ENCODE results near the gene EFHC1. TPM values are rescaled to one million over a fixed set of nuclear protein-coding genes. Genes with fewer than 3 reads are reported as not detected.

The EFHC1 gene
- total and polyA plus RNA-seq, 2 of the 13 experiments (the other 11 are each of a cell fraction or from before 2014, with no cell fraction given) = 23.4 to 29.5 TPM

- no peak for TF ChIP-seq NFAT5 (CRISPR knock-in tag; IDR thresholded peaks at IDR 0.05)
- no peak for TF ChIP-seq ZNF75D (CRISPR knock-in tag; IDR thresholded peaks at IDR 0.05; ENCODE audit: borderline replicate concordance)
- peak; percentile 98 for TF ChIP-seq TBX2 (CRISPR knock-in tag; IDR thresholded peaks at IDR 0.05; ENCODE audit: borderline replicate concordance)
- TF ChIP-seq CHCHD3 (CRISPR knock-in tag; IDR thresholded peaks at IDR 0.05) = no peak
- TF ChIP-seq, protein P1, sequence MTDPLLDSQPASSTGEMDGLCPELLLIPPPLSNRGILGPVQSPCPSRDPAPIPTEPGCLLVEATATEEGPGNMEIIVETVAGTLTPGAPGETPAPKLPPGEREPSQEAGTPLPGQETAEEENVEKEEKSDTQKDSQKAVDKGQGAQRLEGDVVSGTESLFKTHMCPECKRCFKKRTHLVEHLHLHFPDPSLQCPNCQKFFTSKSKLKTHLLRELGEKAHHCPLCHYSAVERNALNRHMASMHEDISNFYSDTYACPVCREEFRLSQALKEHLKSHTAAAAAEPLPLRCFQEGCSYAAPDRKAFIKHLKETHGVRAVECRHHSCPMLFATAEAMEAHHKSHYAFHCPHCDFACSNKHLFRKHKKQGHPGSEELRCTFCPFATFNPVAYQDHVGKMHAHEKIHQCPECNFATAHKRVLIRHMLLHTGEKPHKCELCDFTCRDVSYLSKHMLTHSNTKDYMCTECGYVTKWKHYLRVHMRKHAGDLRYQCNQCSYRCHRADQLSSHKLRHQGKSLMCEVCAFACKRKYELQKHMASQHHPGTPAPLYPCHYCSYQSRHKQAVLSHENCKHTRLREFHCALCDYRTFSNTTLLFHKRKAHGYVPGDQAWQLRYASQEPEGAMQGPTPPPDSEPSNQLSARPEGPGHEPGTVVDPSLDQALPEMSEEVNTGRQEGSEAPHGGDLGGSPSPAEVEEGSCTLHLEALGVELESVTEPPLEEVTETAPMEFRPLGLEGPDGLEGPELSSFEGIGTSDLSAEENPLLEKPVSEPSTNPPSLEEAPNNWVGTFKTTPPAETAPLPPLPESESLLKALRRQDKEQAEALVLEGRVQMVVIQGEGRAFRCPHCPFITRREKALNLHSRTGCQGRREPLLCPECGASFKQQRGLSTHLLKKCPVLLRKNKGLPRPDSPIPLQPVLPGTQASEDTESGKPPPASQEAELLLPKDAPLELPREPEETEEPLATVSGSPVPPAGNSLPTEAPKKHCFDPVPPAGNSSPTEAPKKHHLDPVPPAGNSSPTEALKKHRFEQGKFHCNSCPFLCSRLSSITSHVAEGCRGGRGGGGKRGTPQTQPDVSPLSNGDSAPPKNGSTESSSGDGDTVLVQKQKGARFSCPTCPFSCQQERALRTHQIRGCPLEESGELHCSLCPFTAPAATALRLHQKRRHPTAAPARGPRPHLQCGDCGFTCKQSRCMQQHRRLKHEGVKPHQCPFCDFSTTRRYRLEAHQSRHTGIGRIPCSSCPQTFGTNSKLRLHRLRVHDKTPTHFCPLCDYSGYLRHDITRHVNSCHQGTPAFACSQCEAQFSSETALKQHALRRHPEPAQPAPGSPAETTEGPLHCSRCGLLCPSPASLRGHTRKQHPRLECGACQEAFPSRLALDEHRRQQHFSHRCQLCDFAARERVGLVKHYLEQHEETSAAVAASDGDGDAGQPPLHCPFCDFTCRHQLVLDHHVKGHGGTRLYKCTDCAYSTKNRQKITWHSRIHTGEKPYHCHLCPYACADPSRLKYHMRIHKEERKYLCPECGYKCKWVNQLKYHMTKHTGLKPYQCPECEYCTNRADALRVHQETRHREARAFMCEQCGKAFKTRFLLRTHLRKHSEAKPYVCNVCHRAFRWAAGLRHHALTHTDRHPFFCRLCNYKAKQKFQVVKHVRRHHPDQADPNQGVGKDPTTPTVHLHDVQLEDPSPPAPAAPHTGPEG (CRISPR knock-in tag; IDR thresholded peaks at IDR 0.05) = no peak
- no peak for TF ChIP-seq SUZ12 (IDR thresholded peaks at IDR 0.05; ENCODE audit: low read depth, low read length)
- no peak for TF ChIP-seq ZNF101 (CRISPR knock-in tag; IDR thresholded peaks at IDR 0.05; ENCODE audit: borderline replicate concordance, low read depth)
- TF ChIP-seq, protein P2, sequence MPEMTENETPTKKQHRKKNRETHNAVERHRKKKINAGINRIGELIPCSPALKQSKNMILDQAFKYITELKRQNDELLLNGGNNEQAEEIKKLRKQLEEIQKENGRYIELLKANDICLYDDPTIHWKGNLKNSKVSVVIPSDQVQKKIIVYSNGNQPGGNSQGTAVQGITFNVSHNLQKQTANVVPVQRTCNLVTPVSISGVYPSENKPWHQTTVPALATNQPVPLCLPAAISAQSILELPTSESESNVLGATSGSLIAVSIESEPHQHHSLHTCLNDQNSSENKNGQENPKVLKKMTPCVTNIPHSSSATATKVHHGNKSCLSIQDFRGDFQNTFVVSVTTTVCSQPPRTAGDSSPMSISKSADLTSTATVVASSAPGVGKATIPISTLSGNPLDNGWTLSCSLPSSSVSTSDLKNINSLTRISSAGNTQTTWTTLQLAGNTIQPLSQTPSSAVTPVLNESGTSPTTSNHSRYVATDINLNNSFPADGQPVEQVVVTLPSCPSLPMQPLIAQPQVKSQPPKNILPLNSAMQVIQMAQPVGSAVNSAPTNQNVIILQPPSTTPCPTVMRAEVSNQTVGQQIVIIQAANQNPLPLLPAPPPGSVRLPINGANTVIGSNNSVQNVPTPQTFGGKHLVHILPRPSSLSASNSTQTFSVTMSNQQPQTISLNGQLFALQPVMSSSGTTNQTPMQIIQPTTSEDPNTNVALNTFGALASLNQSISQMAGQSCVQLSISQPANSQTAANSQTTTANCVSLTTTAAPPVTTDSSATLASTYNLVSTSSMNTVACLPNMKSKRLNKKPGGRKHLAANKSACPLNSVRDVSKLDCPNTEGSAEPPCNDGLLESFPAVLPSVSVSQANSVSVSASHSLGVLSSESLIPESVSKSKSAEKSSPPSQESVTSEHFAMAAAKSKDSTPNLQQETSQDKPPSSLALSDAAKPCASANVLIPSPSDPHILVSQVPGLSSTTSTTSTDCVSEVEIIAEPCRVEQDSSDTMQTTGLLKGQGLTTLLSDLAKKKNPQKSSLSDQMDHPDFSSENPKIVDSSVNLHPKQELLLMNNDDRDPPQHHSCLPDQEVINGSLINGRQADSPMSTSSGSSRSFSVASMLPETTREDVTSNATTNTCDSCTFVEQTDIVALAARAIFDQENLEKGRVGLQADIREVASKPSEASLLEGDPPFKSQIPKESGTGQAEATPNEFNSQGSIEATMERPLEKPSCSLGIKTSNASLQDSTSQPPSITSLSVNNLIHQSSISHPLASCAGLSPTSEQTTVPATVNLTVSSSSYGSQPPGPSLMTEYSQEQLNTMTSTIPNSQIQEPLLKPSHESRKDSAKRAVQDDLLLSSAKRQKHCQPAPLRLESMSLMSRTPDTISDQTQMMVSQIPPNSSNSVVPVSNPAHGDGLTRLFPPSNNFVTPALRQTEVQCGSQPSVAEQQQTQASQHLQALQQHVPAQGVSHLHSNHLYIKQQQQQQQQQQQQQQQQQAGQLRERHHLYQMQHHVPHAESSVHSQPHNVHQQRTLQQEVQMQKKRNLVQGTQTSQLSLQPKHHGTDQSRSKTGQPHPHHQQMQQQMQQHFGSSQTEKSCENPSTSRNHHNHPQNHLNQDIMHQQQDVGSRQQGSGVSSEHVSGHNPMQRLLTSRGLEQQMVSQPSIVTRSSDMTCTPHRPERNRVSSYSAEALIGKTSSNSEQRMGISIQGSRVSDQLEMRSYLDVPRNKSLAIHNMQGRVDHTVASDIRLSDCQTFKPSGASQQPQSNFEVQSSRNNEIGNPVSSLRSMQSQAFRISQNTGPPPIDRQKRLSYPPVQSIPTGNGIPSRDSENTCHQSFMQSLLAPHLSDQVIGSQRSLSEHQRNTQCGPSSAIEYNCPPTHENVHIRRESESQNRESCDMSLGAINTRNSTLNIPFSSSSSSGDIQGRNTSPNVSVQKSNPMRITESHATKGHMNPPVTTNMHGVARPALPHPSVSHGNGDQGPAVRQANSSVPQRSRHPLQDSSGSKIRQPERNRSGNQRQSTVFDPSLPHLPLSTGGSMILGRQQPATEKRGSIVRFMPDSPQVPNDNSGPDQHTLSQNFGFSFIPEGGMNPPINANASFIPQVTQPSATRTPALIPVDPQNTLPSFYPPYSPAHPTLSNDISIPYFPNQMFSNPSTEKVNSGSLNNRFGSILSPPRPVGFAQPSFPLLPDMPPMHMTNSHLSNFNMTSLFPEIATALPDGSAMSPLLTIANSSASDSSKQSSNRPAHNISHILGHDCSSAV (CRISPR knock-in tag; IDR thresholded peaks at IDR 0.05; ENCODE audit: borderline replicate concordance) = no peak
- no peak for TF ChIP-seq ZNF446 (CRISPR knock-in tag; IDR thresholded peaks at IDR 0.05)
Observed at GRCh38 chr6:52547647-52548352, 127.7 kb downstream of the EFHC1 start (continued).
